Panc1 (cell line): ENCODE data around the gene ENGASE. TPM values are rescaled to one million over a fixed set of nuclear protein-coding genes. Genes with fewer than 3 reads are reported as not detected.

Experiments used
- ATAC-seq: fragments of 200-7000 bp; cut with Tn5 transposase; 2 replicates; pipeline ENCODE4 v1.9.1; 2020; ENCODE audit warnings: mild to moderate bottlenecking, moderate library complexity
- BruUV-seq: library from RNA; stranded (reverse); fragments of 400-500 nt; replicated peaks from 2 replicates; lab custom pipeline; 2021; lab: Mats Ljungman, UMichigan
- CTCF ChIA-PET: fragments of 300-600 bp; sonication (Branson Sonifier 250); formaldehyde crosslinking; loops from one replicate; lab custom pipeline; 2022; ENCODE audit warnings: antibody characterized with exemption; lab: Charles Lee
- POLR2A ChIA-PET: fragments of 300-600 bp; sonication (Branson Sonifier 250); formaldehyde crosslinking; loops from one replicate; lab custom pipeline; 2022; ENCODE audit warnings: antibody characterized with exemption; lab: Charles Lee
- DNase-seq: peaks from one replicate; pipeline ENCODE4 v3.0.0-alpha.2; 2010; ENCODE audit warnings: low read depth, low spot score
- H3K27ac ChIP-seq: 2 replicates; pipeline ENCODE4 v1.5.1; 2011; ENCODE audit warnings: mild to moderate bottlenecking, low read length, inconsistent platforms
- H3K27me3 ChIP-seq: fragments of 200-500 bp; sonication (Bioruptor generic); 2 replicates; pipeline ENCODE4 v1.6.0; 2014; ENCODE audit warnings: low read length, inconsistent platforms; ENCODE audit not compliant: control insufficient read depth, insufficient read depth
- H3K36me3 ChIP-seq: fragments of 200-500 bp; sonication (Bioruptor generic); 2 replicates; pipeline ENCODE4 v1.5.1; 2014; ENCODE audit warnings: inconsistent platforms, mild to moderate bottlenecking, low read length, moderate library complexity; ENCODE audit not compliant: control insufficient read depth, insufficient read depth
- H3K4me1 ChIP-seq: 2 replicates; pipeline ENCODE4 v1.5.1; 2011; ENCODE audit warnings: inconsistent platforms, mild to moderate bottlenecking, low read length, moderate library complexity; ENCODE audit not compliant: control insufficient read depth, insufficient read depth
- H3K4me3 ChIP-seq, 2 experiments: 2 replicates each; pipeline ENCODE4 v1.5.1; 2011 to 2012; ENCODE audit warnings: low read depth in 2 of 2, low read length in 2 of 2, mild to moderate bottlenecking in 2 of 2, inconsistent platforms in 1 of 2, moderate library complexity in 1 of 2
- H3K9me3 ChIP-seq: fragments of 200-500 bp; sonication (Bioruptor generic); 2 replicates; pipeline ENCODE4 v1.5.1; 2014; ENCODE audit warnings: low read depth, mild to moderate bottlenecking, inconsistent platforms, low read length, moderate library complexity; ENCODE audit not compliant: control insufficient read depth, insufficient read depth
- POLR2AphosphoS5 ChIP-seq: IDR thresholded peaks from 2 replicates; pipeline ENCODE4 v1.6.1; 2012; ENCODE audit warnings: mild to moderate bottlenecking, low read depth, low read length, moderate library complexity
- SIN3A ChIP-seq: IDR thresholded peaks from 2 replicates; pipeline ENCODE4 v1.6.1; 2012; ENCODE audit warnings: low read depth, mild to moderate bottlenecking, low read length, moderate library complexity, borderline replicate concordance; ENCODE audit not compliant: insufficient read depth
- TCF7L2 ChIP-seq: IDR thresholded peaks from 2 replicates; pipeline ENCODE4 v1.6.1; 2011; ENCODE audit warnings: mild to moderate bottlenecking, low read depth, low read length, inconsistent platforms
- in situ Hi-C: cut with HindIII; loops from 2 replicates; pipeline ENCODE4 v1.10.0; 2016; ENCODE audit warnings: low sequenced_read_pairs, low pct_unique_long_range_greater_than_20kb
- intact Hi-C: fragments of 100-400 bp; cut with micrococcal nuclease; formaldehyde crosslinking; loops from one replicate; pipeline ENCODE4 v1.10.0; 2022; ENCODE audit not compliant: unreplicated experiment
- total RNA-seq: library from RNA; stranded (reverse); gene quantifications from one replicate; pipeline ENCODE4 v1.2.1, GENCODE V29; 2021; ENCODE audit not compliant: unreplicated experiment
- TF ChIP-seq, protein P1 (sequence below), 2 experiments: IDR thresholded peaks; 2 replicates each; pipeline ENCODE4 v1.6.1; 2011 to 2012; ENCODE audit warnings: low read depth in 2 of 2, control low read depth in 1 of 2, low read length in 1 of 2, mild to moderate bottlenecking in 1 of 2, moderate library complexity in 1 of 2; ENCODE audit not compliant: insufficient read depth in 1 of 2
- TF ChIP-seq, protein P2 (sequence below): fragments of 450-650 bp; IDR thresholded peaks from 2 replicates; pipeline ENCODE4 v1.5.1; 2017; ENCODE audit warnings: mild to moderate bottlenecking

The ENGASE gene
- total RNA-seq, 1 experiment from 2014 or later, result 32.3 TPM

- BruUV-seq, result no TSS peak
- ATAC-seq, result no peak
- POLR2A ChIA-PET, result no interaction called here
- CTCF ChIA-PET, result no interaction called here
- no peaks in the 10 kb centered on the region for H3K36me3 ChIP-seq
- no peaks in the 10 kb centered on the region for H3K27me3 ChIP-seq
- H3K9me3 ChIP-seq, result no peaks in the 10 kb centered on the region
- TF ChIP-seq TCF7L2, result no peak
- no peak for TF ChIP-seq SIN3A
- TF ChIP-seq POLR2AphosphoS5, result no peak
- TF ChIP-seq, protein P1, sequence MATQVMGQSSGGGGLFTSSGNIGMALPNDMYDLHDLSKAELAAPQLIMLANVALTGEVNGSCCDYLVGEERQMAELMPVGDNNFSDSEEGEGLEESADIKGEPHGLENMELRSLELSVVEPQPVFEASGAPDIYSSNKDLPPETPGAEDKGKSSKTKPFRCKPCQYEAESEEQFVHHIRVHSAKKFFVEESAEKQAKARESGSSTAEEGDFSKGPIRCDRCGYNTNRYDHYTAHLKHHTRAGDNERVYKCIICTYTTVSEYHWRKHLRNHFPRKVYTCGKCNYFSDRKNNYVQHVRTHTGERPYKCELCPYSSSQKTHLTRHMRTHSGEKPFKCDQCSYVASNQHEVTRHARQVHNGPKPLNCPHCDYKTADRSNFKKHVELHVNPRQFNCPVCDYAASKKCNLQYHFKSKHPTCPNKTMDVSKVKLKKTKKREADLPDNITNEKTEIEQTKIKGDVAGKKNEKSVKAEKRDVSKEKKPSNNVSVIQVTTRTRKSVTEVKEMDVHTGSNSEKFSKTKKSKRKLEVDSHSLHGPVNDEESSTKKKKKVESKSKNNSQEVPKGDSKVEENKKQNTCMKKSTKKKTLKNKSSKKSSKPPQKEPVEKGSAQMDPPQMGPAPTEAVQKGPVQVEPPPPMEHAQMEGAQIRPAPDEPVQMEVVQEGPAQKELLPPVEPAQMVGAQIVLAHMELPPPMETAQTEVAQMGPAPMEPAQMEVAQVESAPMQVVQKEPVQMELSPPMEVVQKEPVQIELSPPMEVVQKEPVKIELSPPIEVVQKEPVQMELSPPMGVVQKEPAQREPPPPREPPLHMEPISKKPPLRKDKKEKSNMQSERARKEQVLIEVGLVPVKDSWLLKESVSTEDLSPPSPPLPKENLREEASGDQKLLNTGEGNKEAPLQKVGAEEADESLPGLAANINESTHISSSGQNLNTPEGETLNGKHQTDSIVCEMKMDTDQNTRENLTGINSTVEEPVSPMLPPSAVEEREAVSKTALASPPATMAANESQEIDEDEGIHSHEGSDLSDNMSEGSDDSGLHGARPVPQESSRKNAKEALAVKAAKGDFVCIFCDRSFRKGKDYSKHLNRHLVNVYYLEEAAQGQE (IDR thresholded peaks at IDR 0.05; ENCODE audit: insufficient read depth in 1 of 2, low read depth in 2 of 2, low read length in 1 of 2), result no peak
- TF ChIP-seq, protein P2, sequence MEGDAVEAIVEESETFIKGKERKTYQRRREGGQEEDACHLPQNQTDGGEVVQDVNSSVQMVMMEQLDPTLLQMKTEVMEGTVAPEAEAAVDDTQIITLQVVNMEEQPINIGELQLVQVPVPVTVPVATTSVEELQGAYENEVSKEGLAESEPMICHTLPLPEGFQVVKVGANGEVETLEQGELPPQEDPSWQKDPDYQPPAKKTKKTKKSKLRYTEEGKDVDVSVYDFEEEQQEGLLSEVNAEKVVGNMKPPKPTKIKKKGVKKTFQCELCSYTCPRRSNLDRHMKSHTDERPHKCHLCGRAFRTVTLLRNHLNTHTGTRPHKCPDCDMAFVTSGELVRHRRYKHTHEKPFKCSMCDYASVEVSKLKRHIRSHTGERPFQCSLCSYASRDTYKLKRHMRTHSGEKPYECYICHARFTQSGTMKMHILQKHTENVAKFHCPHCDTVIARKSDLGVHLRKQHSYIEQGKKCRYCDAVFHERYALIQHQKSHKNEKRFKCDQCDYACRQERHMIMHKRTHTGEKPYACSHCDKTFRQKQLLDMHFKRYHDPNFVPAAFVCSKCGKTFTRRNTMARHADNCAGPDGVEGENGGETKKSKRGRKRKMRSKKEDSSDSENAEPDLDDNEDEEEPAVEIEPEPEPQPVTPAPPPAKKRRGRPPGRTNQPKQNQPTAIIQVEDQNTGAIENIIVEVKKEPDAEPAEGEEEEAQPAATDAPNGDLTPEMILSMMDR, result no peak
- intact Hi-C loops (no loop called here), in situ Hi-C loops (no loop called here)
- no peak overlapping the region for H3K27ac ChIP-seq
- no peak overlapping the region for H3K4me3 ChIP-seq
- no peaks in the 10 kb centered on the region for H3K4me1 ChIP-seq
- no peak for DNase-seq
Measured at GRCh38 chr17:79064026-79064425, 10.6 kb upstream of the ENGASE start.

DNA sequence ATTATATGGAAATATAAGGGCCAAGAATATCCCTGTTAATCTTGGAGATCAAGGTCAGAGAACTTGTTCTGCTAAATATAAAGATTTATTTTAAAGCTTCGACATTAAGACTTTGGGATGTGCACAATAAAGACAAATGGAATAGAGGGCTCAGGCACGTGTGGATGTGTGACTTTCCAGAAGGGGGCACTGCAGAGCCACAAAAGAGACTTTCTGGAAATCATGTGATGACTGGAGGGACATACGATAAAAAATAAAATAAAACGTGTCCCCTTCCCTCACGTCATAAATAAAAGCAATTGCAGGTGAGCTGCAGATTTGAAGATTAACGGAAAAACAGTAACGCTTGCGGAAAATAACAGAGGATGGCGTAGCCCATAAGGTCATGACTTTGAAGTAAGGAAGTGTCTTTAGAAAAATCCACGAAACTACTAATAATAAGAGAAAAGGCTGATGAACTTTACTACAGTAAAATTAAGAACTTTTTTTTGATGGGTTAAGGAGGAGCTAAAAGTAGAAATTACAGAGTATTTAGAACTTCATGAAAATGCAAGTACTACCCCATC lies 9.4 kb upstream of the ENGASE start:
- no peak overlapping the region for H3K27ac ChIP-seq
- H3K36me3 ChIP-seq, result no peaks in the 10 kb centered on the region
- H3K4me1 ChIP-seq, result no peaks in the 10 kb centered on the region
- intact Hi-C loops (no loop called here), in situ Hi-C loops (no loop called here)
- no peaks in the 10 kb centered on the region for H3K9me3 ChIP-seq
- TF ChIP-seq, protein P2, result peak; percentile 80; the same call in 1 of the 2 replicates
- no peak for TF ChIP-seq TCF7L2
- no TSS peak for BruUV-seq
- H3K27me3 ChIP-seq, result no peaks in the 10 kb centered on the region
- ChIA-PET CTCF (no interaction called here), POLR2A (no interaction called here)
- H3K4me3 ChIP-seq, result no peak overlapping the region
- ATAC-seq, result 0 out of 2 replicates have a peak, but pooled peaks have one; percentile 70
- no peak for DNase-seq
